Measurements from ENCODE around the gene LAMA3.

GRCh38 chr18:23689031-23689615, at the start of gene LAMA3:
- peak in 3 of 7 experiments; percentile 12 to 31 (median 13) for TF ChIP-seq CTCF (IDR thresholded peaks at IDR 0.05)
- TF ChIP-seq POLR2A (IDR thresholded peaks at IDR 0.05): peak in 2 of 3 donors; percentile 26 to 48
